ENCODE data around the gene MEI1. TPM values are rescaled to one million over a fixed set of nuclear protein-coding genes. Genes with fewer than 3 reads are reported as not detected.
A peak's percentile ranks its signal among the peaks of the same experiment; 100 is the strongest.

Gene MEI1
- total and polyA plus RNA-seq, 8 donors = 1.6 to 15.2 (median 3.4) TPM; not detected in 2

DNA sequence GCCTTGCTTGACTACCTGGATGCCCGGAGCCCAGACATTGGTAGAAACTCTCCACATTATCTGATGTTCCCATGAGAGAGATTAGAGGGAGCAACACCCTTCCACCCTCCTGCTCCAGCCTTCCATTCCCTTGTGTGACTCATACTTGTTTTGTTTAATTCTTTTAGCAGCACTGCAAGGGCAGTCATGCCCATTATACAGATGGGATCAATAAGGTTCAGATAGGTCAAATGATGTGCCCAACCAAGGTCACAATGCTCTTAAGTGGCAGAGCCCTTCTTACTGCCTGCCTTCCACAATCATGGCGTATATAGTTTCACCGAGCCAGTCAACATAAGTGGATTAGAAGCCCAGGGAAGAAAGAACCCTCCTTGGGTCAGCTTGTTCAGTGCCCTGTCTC, 94.6 kb downstream of the MEI1 start:
- TF ChIP-seq, protein P1, sequence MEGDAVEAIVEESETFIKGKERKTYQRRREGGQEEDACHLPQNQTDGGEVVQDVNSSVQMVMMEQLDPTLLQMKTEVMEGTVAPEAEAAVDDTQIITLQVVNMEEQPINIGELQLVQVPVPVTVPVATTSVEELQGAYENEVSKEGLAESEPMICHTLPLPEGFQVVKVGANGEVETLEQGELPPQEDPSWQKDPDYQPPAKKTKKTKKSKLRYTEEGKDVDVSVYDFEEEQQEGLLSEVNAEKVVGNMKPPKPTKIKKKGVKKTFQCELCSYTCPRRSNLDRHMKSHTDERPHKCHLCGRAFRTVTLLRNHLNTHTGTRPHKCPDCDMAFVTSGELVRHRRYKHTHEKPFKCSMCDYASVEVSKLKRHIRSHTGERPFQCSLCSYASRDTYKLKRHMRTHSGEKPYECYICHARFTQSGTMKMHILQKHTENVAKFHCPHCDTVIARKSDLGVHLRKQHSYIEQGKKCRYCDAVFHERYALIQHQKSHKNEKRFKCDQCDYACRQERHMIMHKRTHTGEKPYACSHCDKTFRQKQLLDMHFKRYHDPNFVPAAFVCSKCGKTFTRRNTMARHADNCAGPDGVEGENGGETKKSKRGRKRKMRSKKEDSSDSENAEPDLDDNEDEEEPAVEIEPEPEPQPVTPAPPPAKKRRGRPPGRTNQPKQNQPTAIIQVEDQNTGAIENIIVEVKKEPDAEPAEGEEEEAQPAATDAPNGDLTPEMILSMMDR (IDR thresholded peaks at IDR 0.05) = no peak
- TF ChIP-seq EP300 (IDR thresholded peaks at IDR 0.05) = no peak
- no peak for TF ChIP-seq POLR2AphosphoS5 (IDR thresholded peaks at IDR 0.05)
- TF ChIP-seq POLR2A (IDR thresholded peaks at IDR 0.05) = no peak
- DNase-seq = no peak
- 86 to 95% (median 90%) methylated on average over 3 of the region's 3 CpGs for WGBS, 5 donors
- no peaks in the 10 kb centered on the region for H3K36me3 ChIP-seq
- no peak overlapping the region for H3K27ac ChIP-seq
- H3K9me3 ChIP-seq = no peaks in the 10 kb centered on the region
- H3K4me3 ChIP-seq = no peak overlapping the region
- H3K4me1 ChIP-seq = no peaks in the 10 kb centered on the region
- no peaks in the 10 kb centered on the region for H3K27me3 ChIP-seq
- intact Hi-C loops (cut with DNase I; ENCODE audit: low total_unique reads) = no loop called here

DNA sequence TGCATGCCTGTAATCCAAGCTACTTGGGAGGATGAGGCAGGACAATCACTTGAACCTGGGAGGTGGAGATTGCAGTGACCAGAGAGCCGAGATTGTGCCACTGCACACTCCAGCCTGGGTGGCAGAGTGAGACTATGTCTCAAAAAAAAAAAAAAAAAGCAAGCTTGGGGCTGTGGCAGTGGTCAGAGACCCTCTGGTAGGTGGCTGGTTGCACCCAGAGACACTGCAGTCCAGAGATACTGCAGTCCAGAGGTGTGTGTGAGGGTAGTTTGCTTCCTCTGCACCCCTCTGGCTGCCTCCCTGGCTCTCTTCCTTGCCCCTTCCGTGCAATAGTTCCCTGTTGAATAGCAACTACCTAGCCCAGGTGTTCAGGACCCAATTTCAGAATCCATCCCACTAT, 99.4 kb downstream of the MEI1 start:
- H3K27me3 ChIP-seq = no peaks in the 10 kb centered on the region
- H3K4me3 ChIP-seq = no peak overlapping the region
- no peak overlapping the region for H3K27ac ChIP-seq
- no peak for DNase-seq
- H3K9me3 ChIP-seq = no peaks in the 10 kb centered on the region
- peaks cover 20 to 26% (median 24%) of the 10 kb centered on the region in 4 donors for H3K4me1 ChIP-seq
- TF ChIP-seq EP300 (IDR thresholded peaks at IDR 0.05) (no peak), POLR2A (IDR thresholded peaks at IDR 0.05) (no peak), POLR2AphosphoS5 (IDR thresholded peaks at IDR 0.05) (no peak)
- TF ChIP-seq, protein P1 (IDR thresholded peaks at IDR 0.05) = no peak
- WGBS, 5 donors = 89 to 100% (median 97%) methylated on average over 2 of the region's 2 CpGs
- intact Hi-C loops (cut with DNase I; ENCODE audit: low total_unique reads) = no loop called here
- no peaks in the 10 kb centered on the region for H3K36me3 ChIP-seq

DNA sequence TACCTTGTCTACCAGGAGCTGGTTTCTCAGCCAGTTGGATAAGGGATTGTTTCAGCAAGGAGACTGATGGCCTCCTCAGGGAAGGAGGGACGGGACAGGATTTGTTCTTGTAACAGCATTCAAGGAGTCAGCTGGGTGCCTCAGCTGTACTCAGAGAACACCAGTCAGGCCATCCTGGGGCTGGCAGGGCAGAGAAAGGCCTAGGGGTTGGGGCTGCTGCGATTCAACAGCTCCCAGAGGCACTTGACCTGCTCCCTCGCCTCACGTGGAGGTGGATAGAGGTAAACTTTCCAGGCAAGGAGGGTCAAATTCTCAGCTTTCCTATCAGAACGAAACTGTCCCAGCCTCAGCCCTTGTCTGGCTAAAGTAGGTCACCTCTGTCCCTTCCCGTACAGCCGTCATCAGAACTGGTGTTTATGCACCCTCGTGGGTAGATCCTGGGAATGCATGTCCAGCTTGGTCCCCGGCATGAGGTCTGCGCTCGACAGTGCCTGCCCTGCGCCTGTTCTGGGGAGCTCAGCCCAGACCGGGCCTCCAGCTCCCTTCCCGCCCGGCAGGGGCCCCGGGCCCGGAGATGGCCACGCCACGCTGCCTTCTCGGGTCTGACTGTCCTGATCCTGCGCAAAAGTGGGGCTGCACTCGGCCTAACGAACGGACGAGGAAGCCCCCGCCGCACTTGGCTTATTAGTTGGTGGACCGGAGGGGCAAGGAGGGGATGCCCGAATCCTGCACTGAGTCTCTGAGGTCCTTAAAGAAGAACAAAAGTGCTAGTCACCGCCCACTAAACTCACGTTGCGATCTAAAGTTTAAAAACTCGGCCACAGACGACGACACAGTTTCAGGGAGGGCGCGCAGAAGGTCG, 100.4 kb downstream of the MEI1 start:
- 10 to 18% (median 13%) methylated on average over 21 to 38 of the region's 38 CpGs for whole genome bisulfite sequencing, 5 donors

DNA sequence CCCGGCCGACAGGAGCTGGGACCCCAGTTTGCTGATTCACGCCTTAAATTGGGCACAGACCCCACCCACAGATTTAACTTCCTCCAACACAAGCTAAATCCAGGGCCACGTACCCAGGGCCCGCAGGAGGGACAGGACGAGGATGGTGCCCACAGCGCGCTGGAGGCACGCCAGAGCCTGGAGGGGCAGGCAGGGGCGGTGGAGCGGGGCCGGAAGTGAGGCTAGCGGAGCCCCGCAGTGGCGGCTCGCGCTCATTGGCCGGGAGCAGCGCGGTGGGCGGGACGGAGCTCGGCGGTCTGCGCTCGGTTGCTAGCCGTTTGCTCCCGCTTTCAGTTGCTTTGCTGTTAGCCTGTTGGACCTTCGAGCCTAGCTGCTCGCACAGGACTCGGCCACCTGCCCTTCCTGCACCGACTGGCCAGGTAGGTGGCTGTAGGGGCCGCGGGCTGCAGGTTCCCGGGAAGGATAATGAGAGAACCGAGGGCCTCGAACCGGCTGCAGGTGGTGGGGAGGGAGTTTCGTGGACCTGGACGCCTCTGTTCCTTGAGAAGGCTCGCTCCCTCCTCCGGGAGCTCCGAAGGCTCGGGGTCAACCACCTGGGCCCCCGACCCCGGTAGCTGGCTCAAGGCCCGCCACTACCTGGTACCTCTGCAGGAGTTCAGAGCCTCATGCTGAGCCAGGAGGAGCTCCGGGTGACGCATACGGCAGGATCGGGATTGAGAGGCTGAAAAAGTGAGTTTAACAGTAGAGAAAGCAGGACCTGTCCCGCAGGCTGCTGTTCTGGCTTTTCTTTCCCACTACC, 101.2 kb downstream of the MEI1 start, which contains the start of gene CCDC134:
Gene CCDC134, plus strand, starts transcription at position 332 of the 799 bp plus-strand sequence. CDS start 8,212 bp downstream, outside the sequence.
- DNase-seq = peak; percentile 94 to 97
- 0 to 1% (median 0%) methylated on average over 15 to 52 of the region's 52 CpGs for WGBS, 5 donors
- peak in 2 of 4 donors; percentile 62 to 74 for TF ChIP-seq POLR2A (IDR thresholded peaks at IDR 0.05)
- TF ChIP-seq, protein P1 (IDR thresholded peaks at IDR 0.05) = no peak
- TF ChIP-seq POLR2AphosphoS5 (IDR thresholded peaks at IDR 0.05) = peak; percentile 50 to 97 (median 96)
- no peak for TF ChIP-seq EP300 (IDR thresholded peaks at IDR 0.05)
- Histone ChIP-seq H3K9me3 (no peaks in the 10 kb centered on the region), H3K27me3 (no peaks in the 10 kb centered on the region), H3K4me3 (peak within 1 kb of the TSS; percentile 71 to 95 (median 86)), H3K36me3 (no peaks in the 10 kb centered on the region), H3K27ac (peak within 1 kb of the TSS; percentile 87 to 94 (median 90)), H3K4me1 (peaks cover 20 to 26% (median 24%) of the 10 kb centered on the region in 4 donors)
- intact Hi-C loops (cut with DNase I; ENCODE audit: low total_unique reads) = no loop called here

More for the DNA sequence above, 100.4 kb downstream of the MEI1 start:
- Histone ChIP-seq H3K27ac (peak overlapping the region; percentile 87 to 94 (median 90)), H3K4me1 (peaks cover 20 to 26% (median 24%) of the 10 kb centered on the region in 4 donors), H3K9me3 (no peaks in the 10 kb centered on the region), H3K36me3 (no peaks in the 10 kb centered on the region), H3K27me3 (no peaks in the 10 kb centered on the region), H3K4me3 (peak overlapping the region; percentile 71 to 95 (median 86))
- intact Hi-C loops (cut with DNase I; ENCODE audit: low total_unique reads) = no loop called here
- DNase-seq = peak; percentile 36 to 74
- TF ChIP-seq POLR2AphosphoS5 (IDR thresholded peaks at IDR 0.05) (no peak), EP300 (IDR thresholded peaks at IDR 0.05) (no peak), POLR2A (IDR thresholded peaks at IDR 0.05) (no peak)
- TF ChIP-seq, protein P1 (IDR thresholded peaks at IDR 0.05) = no peak

Measured in stomach (tissue), 9 donors.